Activated CD8-positive, alpha-beta memory T cell treated with anti-CD3 and anti-CD28 coated beads, Interleukin-2, amount 50 U/mL, for 48 hours (primary cell): ENCODE data around the gene MAMSTR.

ENCODE experiments used
- DNase-seq: peaks from one replicate; pipeline ENCODE4 v3.0.0-alpha.2; 2020

Gene MAMSTR

GRCh38 chr19:48745208-48745995 is 25.9 kb upstream of the MAMSTR start:
- DNase-seq = no peak

GRCh38 chr19:48742096-48742495 is 22.6 kb upstream of the MAMSTR start:
- DNase-seq = no peak

- DNase-seq = peak; percentile 85
Measured at GRCh38 chr19:48741129-48741999, 21.8 kb upstream of the MAMSTR start.

GRCh38 chr19:48740164-48740972 is 20.8 kb upstream of the MAMSTR start, which contains the start of gene RASIP1:
TSS of gene RASIP1 (minus strand) at chr19:48740610. CDS start at chr19:48740282, 328 bp downstream.
- no peak for DNase-seq

- DNase-seq = no peak
Measured at GRCh38 chr19:48739404-48740163, 20.1 kb upstream of the MAMSTR start.

GRCh38 chr19:48738557-48739403 is 19.3 kb upstream of the MAMSTR start:
- peak; percentile 98 for DNase-seq

GRCh38 chr19:48737360-48737998 is 18.0 kb upstream of the MAMSTR start:
- no peak for DNase-seq

GRCh38 chr19:48735031-48735615 is 15.6 kb upstream of the MAMSTR start:
- DNase-seq = no peak

- DNase-seq = no peak
Measured at GRCh38 chr19:48734625-48735024, 15.1 kb upstream of the MAMSTR start.

- no peak for DNase-seq
Measured at GRCh38 chr19:48731452-48731851, 11.9 kb upstream of the MAMSTR start.

GRCh38 chr19:48728911-48729664 is 9.6 kb upstream of the MAMSTR start:
- no peak for DNase-seq

GRCh38 chr19:48726556-48726955 is 7.0 kb upstream of the MAMSTR start:
- no peak for DNase-seq

GRCh38 chr19:48724796-48725753 is 5.5 kb upstream of the MAMSTR start:
- DNase-seq = no peak

- DNase-seq = no peak
Measured at GRCh38 chr19:48722196-48722708, 2.7 kb upstream of the MAMSTR start.

- DNase-seq = peak; percentile 93
Measured at GRCh38 chr19:48720613-48721296, 1.2 kb upstream of the MAMSTR start.

GRCh38 chr19:48720251-48720612 is 707 bp upstream of the MAMSTR start:
- DNase-seq = no peak

GRCh38 chr19:48718711-48719231 is 754 bp downstream of the MAMSTR start:
- no peak for DNase-seq
